ENCODE results near the gene RSPH9.

DNA sequence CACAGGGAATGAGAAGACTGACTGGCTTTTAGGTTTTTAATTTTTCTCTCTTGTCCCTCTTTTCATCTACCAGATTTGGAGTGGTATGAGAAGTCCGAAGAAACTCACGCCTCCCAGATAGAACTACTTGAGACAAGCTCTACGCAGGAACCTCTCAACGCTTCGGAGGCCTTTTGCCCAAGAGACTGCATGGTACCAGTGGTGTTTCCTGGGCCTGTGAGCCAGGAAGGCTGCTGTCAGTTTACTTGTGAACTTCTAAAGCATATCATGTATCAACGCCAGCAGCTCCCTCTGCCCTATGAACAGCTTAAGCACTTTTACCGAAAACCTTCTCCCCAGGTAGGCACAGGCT, 8.6 kb upstream of the RSPH9 start:
- TF ChIP-seq, protein P1, sequence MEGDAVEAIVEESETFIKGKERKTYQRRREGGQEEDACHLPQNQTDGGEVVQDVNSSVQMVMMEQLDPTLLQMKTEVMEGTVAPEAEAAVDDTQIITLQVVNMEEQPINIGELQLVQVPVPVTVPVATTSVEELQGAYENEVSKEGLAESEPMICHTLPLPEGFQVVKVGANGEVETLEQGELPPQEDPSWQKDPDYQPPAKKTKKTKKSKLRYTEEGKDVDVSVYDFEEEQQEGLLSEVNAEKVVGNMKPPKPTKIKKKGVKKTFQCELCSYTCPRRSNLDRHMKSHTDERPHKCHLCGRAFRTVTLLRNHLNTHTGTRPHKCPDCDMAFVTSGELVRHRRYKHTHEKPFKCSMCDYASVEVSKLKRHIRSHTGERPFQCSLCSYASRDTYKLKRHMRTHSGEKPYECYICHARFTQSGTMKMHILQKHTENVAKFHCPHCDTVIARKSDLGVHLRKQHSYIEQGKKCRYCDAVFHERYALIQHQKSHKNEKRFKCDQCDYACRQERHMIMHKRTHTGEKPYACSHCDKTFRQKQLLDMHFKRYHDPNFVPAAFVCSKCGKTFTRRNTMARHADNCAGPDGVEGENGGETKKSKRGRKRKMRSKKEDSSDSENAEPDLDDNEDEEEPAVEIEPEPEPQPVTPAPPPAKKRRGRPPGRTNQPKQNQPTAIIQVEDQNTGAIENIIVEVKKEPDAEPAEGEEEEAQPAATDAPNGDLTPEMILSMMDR (IDR thresholded peaks at IDR 0.05; ENCODE audit: low read depth, low read length, poor library complexity, severe bottlenecking), result no peak
- TF ChIP-seq EZH2phosphoT487 (IDR thresholded peaks at IDR 0.05; ENCODE audit: borderline replicate concordance, low read length), result no peak

Measured in DOHH2 (cell line).